WTC11 (cell line): ENCODE data around the gene MAST1. TPM values are rescaled to one million over a fixed set of nuclear protein-coding genes. Genes with fewer than 3 reads are reported as not detected.

Experiments
- ARID4B ChIP-seq: sonication (generic); formaldehyde crosslinking; IDR thresholded peaks from 2 replicates; pipeline ENCODE4 v1.8.0; 2023; ENCODE audit warnings: missing genetic modification reagents, mild to moderate bottlenecking, borderline replicate concordance
- CREB1 ChIP-seq: sonication (generic); formaldehyde crosslinking; IDR thresholded peaks from 2 replicates; pipeline ENCODE4 v1.8.0; 2023; ENCODE audit warnings: mild to moderate bottlenecking, missing genetic modification reagents
- ELF4 ChIP-seq: sonication (generic); formaldehyde crosslinking; IDR thresholded peaks from 2 replicates; pipeline ENCODE4 v1.8.1; 2022; ENCODE audit warnings: low read depth, mild to moderate bottlenecking, moderate library complexity, missing genetic modification reagents
- EMX1 ChIP-seq: fragments of 250-450 bp; sonication (Bioruptor Pico); IDR thresholded peaks from 2 replicates; pipeline ENCODE4 v1.8.0; 2021; ENCODE audit warnings: mild to moderate bottlenecking
- ERG ChIP-seq: fragments of 250-450 bp; sonication (Bioruptor Pico); IDR thresholded peaks from 2 replicates; pipeline ENCODE4 v1.8.0; 2021; ENCODE audit warnings: mild to moderate bottlenecking
- ETV6 ChIP-seq: sonication (generic); formaldehyde crosslinking; IDR thresholded peaks from 2 replicates; pipeline ENCODE4 v1.8.1; 2022; ENCODE audit warnings: mild to moderate bottlenecking, missing genetic modification reagents
- FOXP4 ChIP-seq: sonication (generic); formaldehyde crosslinking; IDR thresholded peaks from 2 replicates; pipeline ENCODE4 v1.8.0; 2022; ENCODE audit warnings: mild to moderate bottlenecking, missing genetic modification reagents
- GTF2I ChIP-seq: fragments of 250-450 bp; sonication (Bioruptor Pico); conservative IDR thresholded peaks from 2 replicates; pipeline ENCODE4 v1.4.0; 2021; ENCODE audit warnings: mild to moderate bottlenecking
- HMGA2 ChIP-seq: fragments of 250-450 bp; sonication (Bioruptor Pico); IDR thresholded peaks from 2 replicates; pipeline ENCODE4 v1.4.0; 2021; ENCODE audit warnings: mild to moderate bottlenecking, moderate library complexity
- RORB ChIP-seq: fragments of 250-450 bp; sonication (Bioruptor Pico); IDR thresholded peaks from 2 replicates; pipeline ENCODE4 v1.9.0; 2021; ENCODE audit warnings: mild to moderate bottlenecking
- TEAD1 ChIP-seq: sonication (generic); formaldehyde crosslinking; IDR thresholded peaks from 2 replicates; pipeline ENCODE4 v1.8.0; 2022; ENCODE audit warnings: mild to moderate bottlenecking, missing genetic modification reagents
- ZNF281 ChIP-seq: sonication (generic); formaldehyde crosslinking; IDR thresholded peaks from 2 replicates; pipeline ENCODE4 v1.8.0; 2023; ENCODE audit warnings: mild to moderate bottlenecking, missing genetic modification reagents
- ZNF425 ChIP-seq: fragments of 250-450 bp; sonication (Bioruptor Pico); conservative IDR thresholded peaks from 2 replicates; pipeline ENCODE4 v1.9.0; 2021; ENCODE audit warnings: mild to moderate bottlenecking
- total RNA-seq: library from RNA; stranded (reverse); gene quantifications from 3 replicates; pipeline ENCODE4 v1.2.3, GENCODE V29; 2021
- TF ChIP-seq, protein P1 (sequence below): sonication (generic); formaldehyde crosslinking; IDR thresholded peaks from 2 replicates; pipeline ENCODE4 v1.8.0; 2022; ENCODE audit warnings: mild to moderate bottlenecking, missing genetic modification reagents
- TF ChIP-seq, protein P2 (sequence below): sonication (generic); formaldehyde crosslinking; IDR thresholded peaks from 2 replicates; pipeline ENCODE4 v1.8.1; 2023; ENCODE audit warnings: mild to moderate bottlenecking, missing genetic modification reagents
- TF ChIP-seq, protein P3 (sequence below): sonication (generic); formaldehyde crosslinking; IDR thresholded peaks from 2 replicates; pipeline ENCODE4 v1.8.0; 2023; ENCODE audit warnings: missing genetic modification reagents
- TF ChIP-seq, protein P4 (sequence below): fragments of 250-450 bp; sonication (Bioruptor Pico); IDR thresholded peaks from 2 replicates; pipeline ENCODE4 v1.9.0; 2021; ENCODE audit warnings: mild to moderate bottlenecking, borderline replicate concordance

MAST1 gene
- total RNA-seq, 1 experiment from 2014 or later = 24.3 TPM

- no peak for TF ChIP-seq GTF2I (CRISPR knock-in tag)
- no peak for TF ChIP-seq ZNF281 (CRISPR knock-in tag)
- no peak for TF ChIP-seq ERG (CRISPR knock-in tag)
- TF ChIP-seq CREB1 (CRISPR knock-in tag) = no peak
- no peak for TF ChIP-seq ZNF425
- peak; percentile 84 for TF ChIP-seq TEAD1 (CRISPR knock-in tag)
- TF ChIP-seq RORB = no peak
- TF ChIP-seq FOXP4 = peak; percentile 55; the same call in 1 of the 2 replicates
- no peak for TF ChIP-seq ELF4
- TF ChIP-seq ETV6 (CRISPR knock-in tag) = peak; percentile 67; the same call in 1 of the 2 replicates
- TF ChIP-seq ARID4B (CRISPR knock-in tag) = peak; percentile 61; the same call in 1 of the 2 replicates
- TF ChIP-seq, protein P1, sequence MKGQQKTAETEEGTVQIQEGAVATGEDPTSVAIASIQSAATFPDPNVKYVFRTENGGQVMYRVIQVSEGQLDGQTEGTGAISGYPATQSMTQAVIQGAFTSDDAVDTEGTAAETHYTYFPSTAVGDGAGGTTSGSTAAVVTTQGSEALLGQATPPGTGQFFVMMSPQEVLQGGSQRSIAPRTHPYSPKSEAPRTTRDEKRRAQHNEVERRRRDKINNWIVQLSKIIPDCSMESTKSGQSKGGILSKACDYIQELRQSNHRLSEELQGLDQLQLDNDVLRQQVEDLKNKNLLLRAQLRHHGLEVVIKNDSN (CRISPR knock-in tag) = peak; percentile 33; the same call in 1 of the 2 replicates
- TF ChIP-seq, protein P2, sequence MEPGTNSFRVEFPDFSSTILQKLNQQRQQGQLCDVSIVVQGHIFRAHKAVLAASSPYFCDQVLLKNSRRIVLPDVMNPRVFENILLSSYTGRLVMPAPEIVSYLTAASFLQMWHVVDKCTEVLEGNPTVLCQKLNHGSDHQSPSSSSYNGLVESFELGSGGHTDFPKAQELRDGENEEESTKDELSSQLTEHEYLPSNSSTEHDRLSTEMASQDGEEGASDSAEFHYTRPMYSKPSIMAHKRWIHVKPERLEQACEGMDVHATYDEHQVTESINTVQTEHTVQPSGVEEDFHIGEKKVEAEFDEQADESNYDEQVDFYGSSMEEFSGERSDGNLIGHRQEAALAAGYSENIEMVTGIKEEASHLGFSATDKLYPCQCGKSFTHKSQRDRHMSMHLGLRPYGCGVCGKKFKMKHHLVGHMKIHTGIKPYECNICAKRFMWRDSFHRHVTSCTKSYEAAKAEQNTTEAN = no peak
- TF ChIP-seq, protein P3, sequence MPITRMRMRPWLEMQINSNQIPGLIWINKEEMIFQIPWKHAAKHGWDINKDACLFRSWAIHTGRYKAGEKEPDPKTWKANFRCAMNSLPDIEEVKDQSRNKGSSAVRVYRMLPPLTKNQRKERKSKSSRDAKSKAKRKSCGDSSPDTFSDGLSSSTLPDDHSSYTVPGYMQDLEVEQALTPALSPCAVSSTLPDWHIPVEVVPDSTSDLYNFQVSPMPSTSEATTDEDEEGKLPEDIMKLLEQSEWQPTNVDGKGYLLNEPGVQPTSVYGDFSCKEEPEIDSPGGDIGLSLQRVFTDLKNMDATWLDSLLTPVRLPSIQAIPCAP = 0 out of 2 replicates have a peak, but pooled peaks have one; percentile 27
- TF ChIP-seq HMGA2 (CRISPR knock-in tag) = no peak
- TF ChIP-seq EMX1 (CRISPR knock-in tag) = no peak
- TF ChIP-seq, protein P4, sequence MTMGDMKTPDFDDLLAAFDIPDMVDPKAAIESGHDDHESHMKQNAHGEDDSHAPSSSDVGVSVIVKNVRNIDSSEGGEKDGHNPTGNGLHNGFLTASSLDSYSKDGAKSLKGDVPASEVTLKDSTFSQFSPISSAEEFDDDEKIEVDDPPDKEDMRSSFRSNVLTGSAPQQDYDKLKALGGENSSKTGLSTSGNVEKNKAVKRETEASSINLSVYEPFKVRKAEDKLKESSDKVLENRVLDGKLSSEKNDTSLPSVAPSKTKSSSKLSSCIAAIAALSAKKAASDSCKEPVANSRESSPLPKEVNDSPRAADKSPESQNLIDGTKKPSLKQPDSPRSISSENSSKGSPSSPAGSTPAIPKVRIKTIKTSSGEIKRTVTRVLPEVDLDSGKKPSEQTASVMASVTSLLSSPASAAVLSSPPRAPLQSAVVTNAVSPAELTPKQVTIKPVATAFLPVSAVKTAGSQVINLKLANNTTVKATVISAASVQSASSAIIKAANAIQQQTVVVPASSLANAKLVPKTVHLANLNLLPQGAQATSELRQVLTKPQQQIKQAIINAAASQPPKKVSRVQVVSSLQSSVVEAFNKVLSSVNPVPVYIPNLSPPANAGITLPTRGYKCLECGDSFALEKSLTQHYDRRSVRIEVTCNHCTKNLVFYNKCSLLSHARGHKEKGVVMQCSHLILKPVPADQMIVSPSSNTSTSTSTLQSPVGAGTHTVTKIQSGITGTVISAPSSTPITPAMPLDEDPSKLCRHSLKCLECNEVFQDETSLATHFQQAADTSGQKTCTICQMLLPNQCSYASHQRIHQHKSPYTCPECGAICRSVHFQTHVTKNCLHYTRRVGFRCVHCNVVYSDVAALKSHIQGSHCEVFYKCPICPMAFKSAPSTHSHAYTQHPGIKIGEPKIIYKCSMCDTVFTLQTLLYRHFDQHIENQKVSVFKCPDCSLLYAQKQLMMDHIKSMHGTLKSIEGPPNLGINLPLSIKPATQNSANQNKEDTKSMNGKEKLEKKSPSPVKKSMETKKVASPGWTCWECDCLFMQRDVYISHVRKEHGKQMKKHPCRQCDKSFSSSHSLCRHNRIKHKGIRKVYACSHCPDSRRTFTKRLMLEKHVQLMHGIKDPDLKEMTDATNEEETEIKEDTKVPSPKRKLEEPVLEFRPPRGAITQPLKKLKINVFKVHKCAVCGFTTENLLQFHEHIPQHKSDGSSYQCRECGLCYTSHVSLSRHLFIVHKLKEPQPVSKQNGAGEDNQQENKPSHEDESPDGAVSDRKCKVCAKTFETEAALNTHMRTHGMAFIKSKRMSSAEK (CRISPR knock-in tag) = no peak
Measured at GRCh38 chr19:12825254-12826131, 12.8 kb upstream of the MAST1 start (continued).
